HepG2 (cell line): Measurements from ENCODE around the gene RPS6KB1. TPM values are rescaled to one million over a fixed set of nuclear protein-coding genes. Genes with fewer than 3 reads are reported as not detected.

ENCODE experiments used
- POLR2G ChIP-seq: fragments of 200-400 bp; formaldehyde crosslinking; IDR thresholded peaks from 2 replicates; pipeline ENCODE4 v1.6.1; 2018; ENCODE audit warnings: mild to moderate bottlenecking, low read depth, low read length, moderate library complexity
- PRDM10 ChIP-seq: sonication (generic); formaldehyde crosslinking; IDR thresholded peaks from 2 replicates; pipeline ENCODE4 v1.4.0; 2020; ENCODE audit warnings: low read depth, missing genetic modification reagents
- THAP9 ChIP-seq: sonication (generic); formaldehyde crosslinking; IDR thresholded peaks from 2 replicates; pipeline ENCODE4; 2020; ENCODE audit warnings: missing genetic modification reagents, mild to moderate bottlenecking, borderline replicate concordance
- U2AF1 ChIP-seq: fragments of 200-400 bp; formaldehyde crosslinking; optimal IDR thresholded peaks from 2 replicates; pipeline ENCODE3; 2017; ENCODE audit warnings: mild to moderate bottlenecking, low read depth, low read length
- ZBED4 ChIP-seq: sonication (generic); formaldehyde crosslinking; IDR thresholded peaks from 2 replicates; pipeline ENCODE4 v1.4.0; 2020; ENCODE audit warnings: missing genetic modification reagents, borderline replicate concordance
- ZBTB2 ChIP-seq: sonication (generic); formaldehyde crosslinking; IDR thresholded peaks from 2 replicates; pipeline ENCODE4 v1.8.0; 2022; ENCODE audit warnings: low read depth, missing genetic modification reagents
- ZBTB49 ChIP-seq: sonication (generic); formaldehyde crosslinking; IDR thresholded peaks from 2 replicates; pipeline ENCODE4 v1.4.0; 2020; ENCODE audit warnings: missing genetic modification reagents, borderline replicate concordance
- ZNF232 ChIP-seq: sonication (generic); formaldehyde crosslinking; IDR thresholded peaks from 2 replicates; pipeline ENCODE4 v1.4.0; 2020; ENCODE audit warnings: missing genetic modification reagents, borderline replicate concordance
- ZNF296 ChIP-seq: sonication (generic); formaldehyde crosslinking; conservative IDR thresholded peaks from 2 replicates; pipeline ENCODE4 v1.5.0; 2020; ENCODE audit warnings: mild to moderate bottlenecking, missing genetic modification reagents
- ZNF691 ChIP-seq: sonication (generic); formaldehyde crosslinking; IDR thresholded peaks from 2 replicates; pipeline ENCODE4 v1.4.0; 2020; ENCODE audit warnings: missing genetic modification reagents, low read depth, mild to moderate bottlenecking, borderline replicate concordance
- polyA plus RNA-seq, 8 experiments: library from polyadenylated mRNA; depleted of rRNA in 3 of 8; stranded (reverse) in 7 of 8; unstranded in 1 of 8; fragments of >200 nt; fragmentation: Illumina TruSeq in 4 of 8; extraction: Trizol in 4 of 8; gene quantifications; 2 replicates each; pipeline versions ENCODE4 v1.2.1 to v1.2.3, GENCODE V29; 2011 to 2016; ENCODE audit warnings: low read depth in 4 of 8, missing spikeins in 1 of 8, mixed read lengths in 1 of 8; ENCODE audit not compliant: insufficient read depth in 1 of 8
- total RNA-seq, 5 experiments: library from RNA; depleted of rRNA; stranded (reverse); fragments of >200 nt; fragmentation: Illumina TruSeq; extraction: Trizol; gene quantifications; 2 replicates each; pipeline ENCODE4 v1.2.3, GENCODE V29; 2016; ENCODE audit warnings: low read depth in 1 of 5

RPS6KB1 gene
- total and polyA plus RNA-seq, 2 of the 13 experiments (the other 11 are each of a cell fraction or from before 2014, with no cell fraction given) = 16.5 to 42.2 TPM

- peak; percentile 89; the same call in 1 of the 2 replicates for TF ChIP-seq ZNF296 (CRISPR knock-in tag)
- TF ChIP-seq THAP9 (CRISPR knock-in tag) = peak; percentile 94
- peak; percentile 99 for TF ChIP-seq POLR2G
- TF ChIP-seq ZNF691 (CRISPR knock-in tag) = peak; percentile 69; the same call in 1 of the 2 replicates
- TF ChIP-seq PRDM10 (CRISPR knock-in tag) = peak; percentile 3; the same call in 1 of the 2 replicates
- no peak; the same call in none of the 2 replicates for TF ChIP-seq ZBTB49
- TF ChIP-seq ZBED4 (CRISPR knock-in tag) = 0 out of 2 replicates have a peak, but pooled peaks have one; percentile 34
- TF ChIP-seq U2AF1 = no peak
- peak; percentile 97 for TF ChIP-seq ZNF232
- peak; percentile 46; the same call in 1 of the 2 replicates for TF ChIP-seq ZBTB2
These were observed at the start of gene RPS6KB1, which contains the start of gene TUBD1 (continued) for GRCh38 chr17:59892924-59893675.
